PC-9 (cell line): ENCODE data around the gene DENND10. TPM values are rescaled to one million over a fixed set of nuclear protein-coding genes. Genes with fewer than 3 reads are reported as not detected.

Experiments used
- BruUV-seq: library from RNA; stranded (reverse); fragments of 400-500 nt; replicated peaks from 2 replicates; lab custom pipeline; 2021; lab: Mats Ljungman, UMichigan
- CTCF ChIA-PET: fragments of 300-600 bp; sonication (Branson Sonifier 250); formaldehyde crosslinking; loops from one replicate; lab custom pipeline; 2022; ENCODE audit warnings: antibody characterized with exemption; lab: Charles Lee
- POLR2A ChIA-PET: fragments of 300-600 bp; sonication (Branson Sonifier 250); formaldehyde crosslinking; loops from one replicate; lab custom pipeline; 2022; ENCODE audit warnings: antibody characterized with exemption; ENCODE audit not compliant: unreplicated experiment; lab: Charles Lee
- DNase-seq, 2 experiments: peaks; one replicate each; pipeline versions ENCODE4 v3.0.0 to v3.0.0-alpha.2; 2015 to 2022; ENCODE audit warnings: mixed read lengths in 1 of 2
- H2AFZ ChIP-seq: fragments of 200-600 bp; sonication (generic); 2 replicates; pipeline ENCODE4 v1.8.1; 2017; ENCODE audit warnings: antibody characterized with exemption
- H3F3A ChIP-seq: fragments of 200-600 bp; sonication (generic); 2 replicates; pipeline ENCODE4 v1.8.1; 2017; ENCODE audit warnings: antibody characterized with exemption, mild to moderate bottlenecking, low read depth; ENCODE audit not compliant: insufficient read depth
- H3K27ac ChIP-seq: fragments of 200-600 bp; sonication (generic); 2 replicates; pipeline ENCODE4 v1.6.1; 2016; ENCODE audit warnings: mixed run types
- H3K27me3 ChIP-seq: fragments of 200-600 bp; sonication (generic); 2 replicates; pipeline ENCODE4 v1.6.1; 2016; ENCODE audit warnings: low read depth, mixed run types; ENCODE audit not compliant: insufficient read depth
- H3K36me3 ChIP-seq: fragments of 200-600 bp; sonication (generic); 2 replicates; pipeline ENCODE4 v1.6.1; 2016; ENCODE audit warnings: low read depth, mixed run types
- H3K4me1 ChIP-seq: fragments of 200-600 bp; sonication (generic); replicated peaks from 2 replicates; pipeline ENCODE4 v1.6.1; 2016; ENCODE audit warnings: mixed run types; ENCODE audit not compliant: insufficient read depth
- H3K4me2 ChIP-seq: fragments of 200-600 bp; sonication (generic); 2 replicates; pipeline ENCODE4 v1.6.1; 2017; ENCODE audit warnings: mixed run types
- H3K4me3 ChIP-seq: fragments of 200-600 bp; sonication (generic); 2 replicates; pipeline ENCODE4 v1.6.1; 2016; ENCODE audit warnings: mixed run types
- H3K79me2 ChIP-seq: fragments of 200-600 bp; sonication (generic); 2 replicates; pipeline ENCODE4 v1.6.1; 2017; ENCODE audit warnings: low read depth, mixed run types
- H3K9me2 ChIP-seq: fragments of 200-600 bp; sonication (generic); 2 replicates; pipeline ENCODE4 v1.8.1; 2017; ENCODE audit warnings: mild to moderate bottlenecking; ENCODE audit not compliant: insufficient read depth
- H3K9me3 ChIP-seq: fragments of 200-600 bp; sonication (generic); 2 replicates; pipeline ENCODE4 v1.8.1; 2016; ENCODE audit warnings: low read depth; ENCODE audit not compliant: insufficient read depth
- H4K20me1 ChIP-seq: fragments of 200-600 bp; sonication (generic); 2 replicates; pipeline ENCODE4 v1.8.1; 2017; ENCODE audit not compliant: insufficient read depth
- CTCF ChIP-seq: fragments of 200-600 bp; sonication (generic); conservative IDR thresholded peaks from 2 replicates; pipeline ENCODE4 v1.6.1; 2017; ENCODE audit warnings: mixed run types, antibody characterized with exemption, mild to moderate bottlenecking, moderate library complexity
- EZH2 ChIP-seq: fragments of 200-600 bp; sonication (generic); IDR thresholded peaks from 2 replicates; pipeline ENCODE4 v1.8.0; 2017; ENCODE audit warnings: antibody characterized with exemption, low read depth
- intact Hi-C: fragments of 100-400 bp; cut with micrococcal nuclease; formaldehyde crosslinking; loops from one replicate; pipeline ENCODE4 v1.10.0; 2022; ENCODE audit not compliant: unreplicated experiment
- total RNA-seq: library from RNA; stranded (reverse); gene quantifications from 2 replicates; pipeline ENCODE4 v1.2.3, GENCODE V29; 2021

Gene DENND10
- total RNA-seq, 1 experiment from 2014 or later = 30.1 TPM

- H3K9me2 ChIP-seq = no peaks in the 10 kb centered on the region
- H3K36me3 ChIP-seq = peaks cover 56% of the 10 kb centered on the region
- H3F3A ChIP-seq = peaks cover 54% of the 10 kb centered on the region
- H2AFZ ChIP-seq = no peak overlapping the region
- peaks cover 41% of the 10 kb centered on the region for H3K79me2 ChIP-seq
- intact Hi-C loops = no loop called here
- H3K9me3 ChIP-seq = no peaks in the 10 kb centered on the region
- TF ChIP-seq CTCF (no peak), EZH2 (no peak)
- no peak for DNase-seq
- H3K4me3 ChIP-seq = no peak overlapping the region
- POLR2A ChIA-PET = no interaction called here
- peaks cover 34% of the 10 kb centered on the region for H4K20me1 ChIP-seq
- H3K27ac ChIP-seq = no peak overlapping the region
- H3K4me1 ChIP-seq = no peaks in the 10 kb centered on the region
- no peak overlapping the region for H3K4me2 ChIP-seq
- BruUV-seq = no TSS peak
- CTCF ChIA-PET = no interaction called here
- H3K27me3 ChIP-seq = no peaks in the 10 kb centered on the region
These were observed 44.4 kb upstream of the DENND10 start for GRCh38 chr10:119059557-119059956.

GRCh38 chr10:119060107-119060506, 43.8 kb upstream of the DENND10 start:
- CTCF ChIA-PET = no interaction called here

GRCh38 chr10:119061352-119061751, 42.6 kb upstream of the DENND10 start:
- Histone ChIP-seq H2AFZ (no peak overlapping the region), H3K27me3 (no peaks in the 10 kb centered on the region), H3K4me1 (no peaks in the 10 kb centered on the region), H3K79me2 (peaks cover 41% of the 10 kb centered on the region), H3K36me3 (peaks cover 59% of the 10 kb centered on the region), H3K27ac (no peak overlapping the region), H3K9me3 (no peaks in the 10 kb centered on the region), H3K4me2 (no peak overlapping the region), H3K9me2 (no peaks in the 10 kb centered on the region), H3F3A (peaks cover 57% of the 10 kb centered on the region), H3K4me3 (no peak overlapping the region), H4K20me1 (peaks cover 44% of the 10 kb centered on the region)
- DNase-seq = no peak
- intact Hi-C loops = no loop called here
- ChIA-PET CTCF (no interaction called here), POLR2A (no interaction called here)
- no peak for TF ChIP-seq CTCF
- TF ChIP-seq EZH2 = no peak
- no TSS peak for BruUV-seq

More at GRCh38 chr10:119060107-119060506, 43.8 kb upstream of the DENND10 start:
- POLR2A ChIA-PET = no interaction called here
- Histone ChIP-seq H3F3A (peaks cover 57% of the 10 kb centered on the region), H3K36me3 (peaks cover 61% of the 10 kb centered on the region), H3K4me2 (no peak overlapping the region), H3K4me1 (no peaks in the 10 kb centered on the region), H3K27me3 (no peaks in the 10 kb centered on the region), H3K9me2 (no peaks in the 10 kb centered on the region), H2AFZ (no peak overlapping the region), H3K27ac (no peak overlapping the region), H3K79me2 (peaks cover 41% of the 10 kb centered on the region), H3K9me3 (no peaks in the 10 kb centered on the region), H3K4me3 (no peak overlapping the region), H4K20me1 (peaks cover 32% of the 10 kb centered on the region)
- DNase-seq = no peak
- no TSS peak for BruUV-seq
- TF ChIP-seq EZH2 (no peak), CTCF (no peak)
- intact Hi-C loops = no loop called here
